IMR-90 (cell line): ENCODE results near the gene BRINP3. TPM values are rescaled to one million over a fixed set of nuclear protein-coding genes. Genes with fewer than 3 reads are reported as not detected.
"Not testable (repeated sequence)": the region's sequence is repeated elsewhere in the genome, so short reads cannot be mapped to it uniquely, and the experiment has no call there.

Source experiments
- ATAC-seq: fragments of 200-7000 bp; cut with Tn5 transposase; 2 replicates; pipeline ENCODE4 v1.9.1; 2020; ENCODE audit warnings: low read depth, mild to moderate bottlenecking, moderate library complexity
- BruUV-seq: library from RNA; stranded (reverse); fragments of 400-500 nt; replicated peaks from 2 replicates; lab custom pipeline; 2021; lab: Mats Ljungman, UMichigan
- CTCF ChIA-PET: fragments of 300-600 bp; formaldehyde crosslinking; extraction: SDS; loops from one replicate; lab custom pipeline; 2021; ENCODE audit warnings: antibody characterized with exemption; lab: Yijun Ruan, JAX
- POLR2A ChIA-PET: fragments of 300-600 bp; sonication (Branson Sonifier 250); formaldehyde crosslinking; loops from one replicate; lab custom pipeline; 2022; ENCODE audit warnings: antibody characterized with exemption; ENCODE audit not compliant: unreplicated experiment; lab: Charles Lee
- DNase-seq: peaks from one replicate; pipeline ENCODE4 v3.0.0; 2013
- H2AFZ ChIP-seq: replicated peaks from 2 replicates; pipeline ENCODE3; 2013; ENCODE audit warnings: low read length, mild to moderate bottlenecking; ENCODE audit not compliant: poor library complexity
- H2AK5ac ChIP-seq: 2 replicates; pipeline ENCODE4 v1.6.1; 2013; ENCODE audit warnings: low read depth, low read length, inconsistent platforms
- H2AK9ac ChIP-seq: replicated peaks from 2 replicates; pipeline ENCODE3; 2013; ENCODE audit warnings: mild to moderate bottlenecking, low read depth, low read length, moderate library complexity; ENCODE audit not compliant: poor library complexity
- H2BK120ac ChIP-seq: 2 replicates; pipeline ENCODE4 v1.6.1; 2013; ENCODE audit warnings: low read depth, low read length, inconsistent platforms
- H2BK15ac ChIP-seq: 3 replicates; pipeline ENCODE4 v1.6.1; 2013; ENCODE audit warnings: low read depth, low read length, inconsistent platforms
- H2BK20ac ChIP-seq: 2 replicates; pipeline ENCODE4 v1.6.1; 2013; ENCODE audit warnings: low read depth, mild to moderate bottlenecking, inconsistent platforms, low read length, moderate library complexity
- H2BK5ac ChIP-seq: 2 replicates; pipeline ENCODE4 v1.6.1; 2013; ENCODE audit warnings: mild to moderate bottlenecking, low read depth, low read length, inconsistent platforms; ENCODE audit not compliant: poor library complexity, severe bottlenecking
- H3K14ac ChIP-seq: replicated peaks from 2 replicates; pipeline ENCODE4 v1.6.1; 2013; ENCODE audit warnings: low read depth, low read length, inconsistent platforms
- H3K18ac ChIP-seq: 2 replicates; pipeline ENCODE4 v1.6.1; 2013; ENCODE audit warnings: low read depth, low read length, control low read depth
- H3K23ac ChIP-seq: 2 replicates; pipeline ENCODE4 v1.6.1; 2013; ENCODE audit warnings: low read depth, low read length, inconsistent platforms
- H3K27ac ChIP-seq: 2 replicates; pipeline ENCODE4 v1.5.1; 2013; ENCODE audit warnings: mild to moderate bottlenecking, control low read depth, low read length; ENCODE audit not compliant: insufficient read depth
- H3K27me3 ChIP-seq: 2 replicates; pipeline ENCODE4 v1.6.1; 2013; ENCODE audit warnings: low read length; ENCODE audit not compliant: control insufficient read depth, insufficient read depth
- H3K36me3 ChIP-seq: 2 replicates; pipeline ENCODE4 v1.6.1; 2013; ENCODE audit warnings: low read length, mixed read lengths; ENCODE audit not compliant: control insufficient read depth, insufficient read depth
- H3K4ac ChIP-seq: 2 replicates; pipeline ENCODE4 v1.6.1; 2013; ENCODE audit warnings: low read depth, low read length, inconsistent platforms
- H3K4me1 ChIP-seq: 2 replicates; pipeline ENCODE4 v1.6.1; 2013; ENCODE audit warnings: low read length, mixed read lengths; ENCODE audit not compliant: control insufficient read depth, insufficient read depth
- H3K4me2 ChIP-seq: 2 replicates; pipeline ENCODE4 v1.6.1; 2013; ENCODE audit warnings: low read depth, mild to moderate bottlenecking, control low read depth, low read length, moderate library complexity
- H3K4me3 ChIP-seq: 2 replicates; pipeline ENCODE4 v1.5.1; 2013; ENCODE audit warnings: low read depth, mild to moderate bottlenecking, control low read depth, low read length, moderate library complexity; ENCODE audit not compliant: insufficient read depth
- H3K56ac ChIP-seq: 2 replicates; pipeline ENCODE4 v1.6.1; 2013; ENCODE audit warnings: low read length, inconsistent platforms; ENCODE audit not compliant: insufficient read depth; ENCODE audit errors: extremely low read depth
- H3K79me1 ChIP-seq, 2 experiments: 2 replicates each; pipeline ENCODE4 v1.6.1; 2013; ENCODE audit warnings: low read length in 2 of 2, inconsistent platforms in 1 of 2, low read depth in 1 of 2
- H3K9ac ChIP-seq: 2 replicates; pipeline ENCODE4 v1.6.1; 2013; ENCODE audit warnings: low read depth, low read length, control low read depth
- H3K9me1 ChIP-seq: 2 replicates; pipeline ENCODE4 v1.6.1; 2013; ENCODE audit warnings: low read length, inconsistent platforms; ENCODE audit not compliant: insufficient read depth
- H3K9me3 ChIP-seq: 2 replicates; pipeline ENCODE4 v1.6.1; 2013; ENCODE audit warnings: low read length; ENCODE audit not compliant: control insufficient read depth, insufficient read depth
- H4K20me1 ChIP-seq: 2 replicates; pipeline ENCODE4 v1.6.1; 2013; ENCODE audit warnings: low read length, inconsistent platforms; ENCODE audit not compliant: insufficient read depth
- H4K5ac ChIP-seq: 2 replicates; pipeline ENCODE4 v1.6.1; 2013; ENCODE audit warnings: mild to moderate bottlenecking, low read depth, low read length, control low read depth
- H4K8ac ChIP-seq, 2 experiments: 2 replicates each; pipeline ENCODE4 v1.6.1; 2013; ENCODE audit warnings: low read depth in 2 of 2, low read length in 2 of 2, control low read depth in 1 of 2, inconsistent platforms in 1 of 2
- H4K91ac ChIP-seq: 2 replicates; pipeline ENCODE4 v1.6.1; 2013; ENCODE audit warnings: low read depth, low read length, inconsistent platforms; ENCODE audit not compliant: insufficient read depth
- BHLHE40 ChIP-seq: fragments of 150-350 bp; IDR thresholded peaks from 2 replicates; pipeline ENCODE4 v1.6.1; 2016; ENCODE audit warnings: mild to moderate bottlenecking, low read depth, low read length
- WGBS, 2 experiments: methylation state at CpG; one replicate each; pipeline versions ENCODE4 v1.1.5 to v1.1.7; 2013; ENCODE audit warnings: missing lambda C conversion rate in 2 of 2; ENCODE audit not compliant: insufficient read length in 1 of 2; ENCODE audit errors: extremely low coverage in 2 of 2; 5-methylcytosine and 5-hydroxymethylcytosine counted together
- dilution Hi-C: fragments of 300-500 bp; cut with HindIII; formaldehyde crosslinking; loops from one replicate; pipeline ENCODE4 v1.14.3; 2018; ENCODE audit warnings: low sequenced_read_pairs; ENCODE audit not compliant: unreplicated experiment
- in situ Hi-C: fragments of 300-500 bp; cut with MboI; formaldehyde crosslinking; loops from 3 replicates; pipeline ENCODE4 v1.14.3; 2019; ENCODE audit warnings: low sequenced_read_pairs, inconsistent platforms, mixed read lengths
- intact Hi-C: fragments of 100-400 bp; cut with micrococcal nuclease; formaldehyde crosslinking; loops from 2 replicates; pipeline ENCODE4 v1.10.0; 2022
- polyA plus RNA-seq, 3 experiments: library from polyadenylated mRNA; depleted of rRNA; stranded (reverse); fragments of >200 nt; gene quantifications; 2 replicates each; pipeline ENCODE4 v1.2.3, GENCODE V29; 2012; ENCODE audit warnings: low replicate concordance in 1 of 3
- total RNA-seq: library from RNA; depleted of rRNA; stranded (reverse); fragments of >200 nt; gene quantifications from 2 replicates; pipeline ENCODE4 v1.2.3, GENCODE V29; 2012
- TF ChIP-seq, protein P1 (sequence below): fragments of 150-350 bp; IDR thresholded peaks from 2 replicates; pipeline ENCODE4 v1.6.1; 2017; ENCODE audit warnings: mild to moderate bottlenecking, antibody characterized with exemption, low read length, low read depth

Gene BRINP3
- total and polyA plus RNA-seq, 2 of the 4 experiments (the other 2 are of a cell fraction) = 0.15 to 0.36 TPM

DNA sequence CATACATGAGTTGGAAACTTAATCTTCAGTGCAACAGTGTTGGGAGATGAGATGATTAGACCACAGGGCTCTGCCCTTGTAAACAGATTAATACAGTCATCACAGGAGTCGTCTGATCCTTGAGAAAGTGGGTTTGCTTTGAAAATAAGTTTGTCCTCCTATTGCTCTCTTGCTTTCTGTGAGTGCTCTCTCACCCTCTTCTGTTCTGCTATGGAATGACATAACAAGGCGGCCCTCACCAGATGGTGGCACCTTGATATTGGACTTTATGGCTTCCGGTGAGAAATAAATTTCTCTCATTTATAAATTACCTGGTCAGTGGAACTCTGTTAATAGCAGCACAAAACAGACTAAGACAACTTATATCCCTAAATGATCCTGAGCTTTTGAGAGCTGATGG, 353.6 kb downstream of the BRINP3 start:
- BruUV-seq = no TSS peak
- Histone ChIP-seq H3K14ac (no peak overlapping the region), H4K5ac (no peak overlapping the region), H3K79me1 (no peaks in the 10 kb centered on the region), H2BK120ac (no peak overlapping the region), H3K18ac (no peak overlapping the region), H3K23ac (no peak overlapping the region), H2AK5ac (no peak overlapping the region), H3K4me2 (no peak overlapping the region), H2AK9ac (no peak overlapping the region), H3K4me1 (no peaks in the 10 kb centered on the region), H3K9me3 (no peaks in the 10 kb centered on the region), H3K4ac (no peak overlapping the region), H3K4me3 (no peak overlapping the region), H3K56ac (no peak overlapping the region), H3K27ac (no peak overlapping the region), H3K9ac (no peak overlapping the region), H2BK20ac (no peak overlapping the region), H3K36me3 (no peaks in the 10 kb centered on the region), H4K20me1 (no peaks in the 10 kb centered on the region), H2AFZ (no peak overlapping the region), H3K27me3 (no peaks in the 10 kb centered on the region), H2BK15ac (no peak overlapping the region), H3K9me1 (no peaks in the 10 kb centered on the region), H4K8ac (no peak overlapping the region), H4K91ac (no peak overlapping the region), H2BK5ac (no peak overlapping the region)
- no peak for ATAC-seq
- peak; percentile 8 for DNase-seq
- intact Hi-C loops = no loop called here
- TF ChIP-seq, protein P1, sequence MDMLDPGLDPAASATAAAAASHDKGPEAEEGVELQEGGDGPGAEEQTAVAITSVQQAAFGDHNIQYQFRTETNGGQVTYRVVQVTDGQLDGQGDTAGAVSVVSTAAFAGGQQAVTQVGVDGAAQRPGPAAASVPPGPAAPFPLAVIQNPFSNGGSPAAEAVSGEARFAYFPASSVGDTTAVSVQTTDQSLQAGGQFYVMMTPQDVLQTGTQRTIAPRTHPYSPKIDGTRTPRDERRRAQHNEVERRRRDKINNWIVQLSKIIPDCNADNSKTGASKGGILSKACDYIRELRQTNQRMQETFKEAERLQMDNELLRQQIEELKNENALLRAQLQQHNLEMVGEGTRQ = no peak
- TF ChIP-seq BHLHE40 = no peak
- POLR2A ChIA-PET = no interaction called here
- in situ Hi-C loops = no loop called here
- CTCF ChIA-PET = no interaction called here
- no CpG with 5 or more reads among the region's 3 CpGs for WGBS, 2 experiments
- dilution Hi-C loops = no loop called here

DNA sequence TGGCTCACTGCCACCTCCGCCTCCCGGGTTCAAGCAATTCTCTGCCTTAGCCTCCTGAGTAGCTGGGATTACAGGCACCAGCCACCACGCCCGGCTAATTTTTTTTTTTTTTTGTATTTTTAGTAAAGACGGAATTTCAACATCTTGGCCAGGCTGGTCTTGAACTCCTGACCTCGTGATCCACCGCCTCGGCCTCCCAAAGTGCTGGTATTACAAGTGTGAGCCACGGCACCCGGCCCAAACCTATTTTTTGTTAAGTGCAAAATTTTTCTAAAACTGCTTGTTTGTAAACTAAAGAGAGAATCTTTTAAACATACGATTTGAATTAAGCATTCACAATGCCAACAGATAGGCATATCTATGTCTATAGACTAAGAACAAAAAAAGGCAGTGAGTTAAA, 357.1 kb downstream of the BRINP3 start:
- intact Hi-C loops, H2BK20ac ChIP-seq, H2BK15ac ChIP-seq, H3K23ac ChIP-seq, H3K9me1 ChIP-seq, H4K8ac ChIP-seq, H3K4me1 ChIP-seq, H4K91ac ChIP-seq, H3K27ac ChIP-seq, H2AK5ac ChIP-seq, H3K56ac ChIP-seq, ATAC-seq, H3K36me3 ChIP-seq, DNase-seq, H3K27me3 ChIP-seq, H3K4me2 ChIP-seq, H2AFZ ChIP-seq, H3K4ac ChIP-seq, H3K18ac ChIP-seq, dilution Hi-C loops, H2BK120ac ChIP-seq, H2BK5ac ChIP-seq, H4K20me1 ChIP-seq, POLR2A ChIA-PET, H3K4me3 ChIP-seq, BruUV-seq, CTCF ChIA-PET, H3K14ac ChIP-seq, H3K9me3 ChIP-seq, in situ Hi-C loops, H3K79me1 ChIP-seq, H4K5ac ChIP-seq, H3K9ac ChIP-seq, H2AK9ac ChIP-seq: not testable (repeated sequence)
- 92% methylated on average over 2 of the region's 11 CpGs; no CpG with 5 or more reads in 1 of the 2 experiments for WGBS, 2 experiments
